ENCODE measurements around the gene TGM2. TPM values are rescaled to one million over a fixed set of nuclear protein-coding genes. Genes with fewer than 3 reads are reported as not detected.

The TGM2 gene
- total and polyA plus RNA-seq, 2 donors (not counting 1 experiment from before 2014, with no cell fraction given): 2.4 to 60.8 TPM

- Histone ChIP-seq H3K4me2 (replicated peaks; ENCODE audit: low read depth, low read length, poor library complexity, severe bottlenecking) (peak overlapping the region; percentile 55), H3K9ac (ENCODE audit: low read length) (peak overlapping the region; percentile 38), H3K4me3 (ENCODE audit: control extremely low read depth in 1 of 5, extremely low read depth in 1 of 5, insufficient read depth in 1 of 5, low read depth in 2 of 5, low read length in 4 of 5) (peak overlapping the region in 1 of 5 experiments; percentile 1), H3K27ac (ENCODE audit: low read length in 2 of 2) (peak overlapping the region; percentile 95 to 96), H3K36me3 (replicated peaks in 1 of 2; ENCODE audit: control extremely low read depth in 1 of 2, control insufficient read depth in 1 of 2, extremely low read depth in 1 of 2, insufficient read depth in 2 of 2, low read length in 1 of 2) (peaks cover 6 to 17% of the 10 kb centered on the region in 2 experiments), H4K20me1 (ENCODE audit: control insufficient read depth, insufficient read depth, low read length, poor library complexity, severe bottlenecking) (no peaks in the 10 kb centered on the region), H3K27me3 (replicated peaks in 1 of 4; ENCODE audit: control extremely low read depth in 1 of 4, control insufficient read depth in 3 of 4, insufficient read depth in 4 of 4, low read length in 3 of 4) (no peaks in the 10 kb centered on the region), H2AFZ (ENCODE audit: insufficient read depth, low read depth, low read length, poor library complexity, severe bottlenecking) (no peak overlapping the region), H3K79me2 (ENCODE audit: control insufficient read depth, insufficient read depth, low read length) (peaks cover 5% of the 10 kb centered on the region), H3K4me1 (ENCODE audit: control insufficient read depth in 2 of 2, insufficient read depth in 2 of 2, low read length in 2 of 2) (peaks cover 53 to 60% of the 10 kb centered on the region in 2 donors), H3K9me3 (ENCODE audit: control extremely low read depth in 1 of 3, control insufficient read depth in 2 of 3, insufficient read depth in 1 of 3, low read length in 2 of 3) (no peaks in the 10 kb centered on the region)
- no peak for DNase-seq
- Mint-ChIP-seq H3K27me3 (no peaks in the 10 kb centered on the region), H3K9me3 (ENCODE audit: insufficient read depth) (no peaks in the 10 kb centered on the region), H3K27ac (peak overlapping the region; percentile 96), H3K4me3 (peak overlapping the region; percentile 64), H3K4me1 (peaks cover 73% of the 10 kb centered on the region)
- ATAC-seq (ENCODE audit: low read depth): no peak
- no peak for TF ChIP-seq CTCF (IDR thresholded peaks at IDR 0.05)
- ChIA-PET POLR2A (interaction anchor here (1.0 to 1.8 kb wide), 2 partner anchors 16 to 17 kb away, joined by 5 to 20 read pairs; no protein-coding TSS in a partner anchor), CTCF (interaction anchor here (1.2 to 14.1 kb wide), 6 partner anchors 17 to 129 kb away, joined by 3 to 131 read pairs (median 10); no protein-coding TSS in a partner anchor)
- intact Hi-C loops (cut with micrococcal nuclease): no loop called here
Measured at GRCh38 chr20:38092915-38093314, 72.2 kb downstream of the TGM2 start.

GRCh38 chr20:38092260-38092857 lies 72.7 kb downstream of the TGM2 start:
- no peaks in the 10 kb centered on the region for H3K9me3 ChIP-seq (ENCODE audit: control extremely low read depth in 1 of 3, control insufficient read depth in 2 of 3, insufficient read depth in 1 of 3, low read length in 2 of 3)
- H2AFZ ChIP-seq (ENCODE audit: insufficient read depth, low read depth, low read length, poor library complexity, severe bottlenecking): peak overlapping the region; percentile 13
- TF ChIP-seq EZH2 (IDR thresholded peaks at IDR 0.05; ENCODE audit: borderline replicate concordance, insufficient read depth, low read depth, low read length, poor library complexity, severe bottlenecking) (no peak), CTCF (IDR thresholded peaks at IDR 0.05) (no peak)
- peaks cover 53 to 60% of the 10 kb centered on the region in 2 donors for H3K4me1 ChIP-seq (ENCODE audit: control insufficient read depth in 2 of 2, insufficient read depth in 2 of 2, low read length in 2 of 2)
- H4K20me1 ChIP-seq (ENCODE audit: control insufficient read depth, insufficient read depth, low read length, poor library complexity, severe bottlenecking): no peaks in the 10 kb centered on the region
- DNase-seq: peak; percentile 65
- H3K27me3 ChIP-seq (replicated peaks in 1 of 4; ENCODE audit: control extremely low read depth in 1 of 4, control insufficient read depth in 3 of 4, insufficient read depth in 4 of 4, low read length in 3 of 4): no peaks in the 10 kb centered on the region
- ChIA-PET CTCF (interaction anchor here (0.8 to 14.1 kb wide), 6 partner anchors 17 to 128 kb away, joined by 3 to 131 read pairs (median 8); no protein-coding TSS in a partner anchor), POLR2A (interaction anchor here (1.0 kb wide), 1 partner anchor 16 kb away, joined by 20 read pairs; no protein-coding TSS in a partner anchor)
- H3K9me3 Mint-ChIP-seq (ENCODE audit: insufficient read depth): no peaks in the 10 kb centered on the region
- H3K27me3 Mint-ChIP-seq: no peaks in the 10 kb centered on the region
- peak overlapping the region; percentile 64 for H3K4me3 Mint-ChIP-seq
- peak overlapping the region in 1 of 5 experiments; percentile 23 for H3K4me3 ChIP-seq (ENCODE audit: control extremely low read depth in 1 of 5, extremely low read depth in 1 of 5, insufficient read depth in 1 of 5, low read depth in 2 of 5, low read length in 4 of 5)
- 94% methylated on average over 8 of the region's 12 CpGs for WGBS (ENCODE audit: insufficient coverage)
- H3K4me1 Mint-ChIP-seq: peaks cover 75% of the 10 kb centered on the region
- peak overlapping the region; percentile 95 to 96 for H3K27ac ChIP-seq (ENCODE audit: low read length in 2 of 2)
- peak overlapping the region; percentile 96 for H3K27ac Mint-ChIP-seq
- H3K36me3 ChIP-seq (replicated peaks in 1 of 2; ENCODE audit: control extremely low read depth in 1 of 2, control insufficient read depth in 1 of 2, extremely low read depth in 1 of 2, insufficient read depth in 2 of 2, low read length in 1 of 2): peaks cover 7 to 20% of the 10 kb centered on the region in 2 experiments
- H3K4me2 ChIP-seq (replicated peaks; ENCODE audit: low read depth, low read length, poor library complexity, severe bottlenecking): peak overlapping the region; percentile 55
- H3K79me2 ChIP-seq (ENCODE audit: control insufficient read depth, insufficient read depth, low read length): peaks cover 5% of the 10 kb centered on the region
- peak; percentile 52 for ATAC-seq (ENCODE audit: low read depth)
- intact Hi-C loops (cut with micrococcal nuclease): no loop called here
- peak overlapping the region; percentile 38 for H3K9ac ChIP-seq (ENCODE audit: low read length)
